H1 (cell line): ENCODE data around the gene DHRS13. TPM values are rescaled to one million over a fixed set of nuclear protein-coding genes. Genes with fewer than 3 reads are reported as not detected.

Experiments
- CTCF ChIA-PET: fragments of 300-600 bp; sonication (Branson Sonifier 250); formaldehyde crosslinking; loops from one replicate; lab custom pipeline; 2021; ENCODE audit not compliant: partially characterized antibody; lab: Charles Lee
- POLR2A ChIA-PET: fragments of 300-600 bp; sonication (Branson Sonifier 250); formaldehyde crosslinking; loops from one replicate; lab custom pipeline; 2021; ENCODE audit warnings: inconsistent platforms; ENCODE audit not compliant: partially characterized antibody; lab: Charles Lee
- DNase-seq, 2 experiments: peaks; one replicate each; pipeline versions ENCODE4 v3.0.0 to v3.0.0-alpha.2; 2010 to 2022; ENCODE audit warnings: low spot score in 2 of 2, low read depth in 1 of 2, mixed read lengths in 1 of 2
- FAIRE-seq: peaks from 2 replicates; lab custom pipeline; 2011; peaks lifted over from hg19 to GRCh38; lab: Jason Lieb, UNC
- H2AFZ ChIP-seq: 2 replicates; pipeline ENCODE4 v1.8.1; 2012; ENCODE audit warnings: low read length, inconsistent platforms
- H2AK5ac ChIP-seq: 2 replicates; pipeline ENCODE4 v1.6.1; 2013; ENCODE audit warnings: low read depth, low read length
- H2BK120ac ChIP-seq: replicated peaks from 2 replicates; pipeline ENCODE3; 2013; ENCODE audit warnings: low read depth, low read length, inconsistent platforms
- H2BK12ac ChIP-seq: 2 replicates; pipeline ENCODE4 v1.6.1; 2013; ENCODE audit warnings: low read depth, low read length
- H2BK15ac ChIP-seq: 2 replicates; pipeline ENCODE4 v1.6.1; 2013; ENCODE audit warnings: low read length
- H2BK20ac ChIP-seq: 2 replicates; pipeline ENCODE4 v1.6.1; 2013; ENCODE audit warnings: low read length
- H2BK5ac ChIP-seq: 2 replicates; pipeline ENCODE4 v1.6.1; 2013; ENCODE audit warnings: low read depth, low read length
- H3K14ac ChIP-seq: 2 replicates; pipeline ENCODE4 v1.6.1; 2013; ENCODE audit warnings: inconsistent platforms; ENCODE audit not compliant: insufficient read length
- H3K18ac ChIP-seq: 2 replicates; pipeline ENCODE4 v1.6.1; 2013; ENCODE audit warnings: low read length; ENCODE audit errors: extremely low read depth
- H3K23ac ChIP-seq: 2 replicates; pipeline ENCODE4 v1.6.1; 2013; ENCODE audit warnings: inconsistent platforms; ENCODE audit not compliant: insufficient read length
- H3K23me2 ChIP-seq: 2 replicates; pipeline ENCODE4 v1.6.1; 2013; ENCODE audit warnings: low read depth, low read length
- H3K27ac ChIP-seq: 2 replicates; pipeline ENCODE4 v1.6.1; 2011; ENCODE audit warnings: low read depth, low read length, inconsistent platforms
- H3K27me3 ChIP-seq, 4 experiments: replicated peaks in 1 of 4; 1 replicate in 1 of 4; 2 replicates in 3 of 4; pipeline versions ENCODE4 v1.6.1 to v1.8.1; 2011 to 2013; ENCODE audit warnings: low read length in 3 of 4, mild to moderate bottlenecking in 3 of 4, inconsistent platforms in 2 of 4, mixed read lengths in 2 of 4, moderate library complexity in 1 of 4; ENCODE audit not compliant: control insufficient read depth in 3 of 4, insufficient read depth in 3 of 4; ENCODE audit errors: extremely low read depth in 1 of 4
- H3K36me3 ChIP-seq, 4 experiments: 2 replicates each; pipeline versions ENCODE4 v1.6.1 to v1.8.1; 2011 to 2013; ENCODE audit warnings: mild to moderate bottlenecking in 4 of 4, low read length in 3 of 4, moderate library complexity in 2 of 4, control low read depth in 1 of 4, inconsistent platforms in 1 of 4; ENCODE audit not compliant: insufficient read depth in 4 of 4, control insufficient read depth in 2 of 4
- H3K4ac ChIP-seq: replicated peaks from 2 replicates; pipeline ENCODE3; 2013; ENCODE audit warnings: low read length, low read depth, mixed read lengths, inconsistent platforms; ENCODE audit not compliant: insufficient read length
- H3K4me1 ChIP-seq, 4 experiments: replicated peaks in 1 of 4; 1 replicate in 1 of 4; 2 replicates in 3 of 4; pipeline versions ENCODE4 v1.6.1 to v1.8.1; 2011 to 2013; ENCODE audit warnings: low read length in 3 of 4, inconsistent platforms in 2 of 4, mixed read lengths in 1 of 4; ENCODE audit not compliant: insufficient read depth in 4 of 4, control insufficient read depth in 3 of 4
- H3K4me2 ChIP-seq, 2 experiments: 2 replicates each; pipeline versions ENCODE4 v1.6.1 to v1.8.1; 2011 to 2013; ENCODE audit warnings: low read depth in 2 of 2, low read length in 2 of 2, control low read depth in 1 of 2, inconsistent platforms in 1 of 2, mild to moderate bottlenecking in 1 of 2; ENCODE audit not compliant: insufficient read depth in 1 of 2
- H3K4me3 ChIP-seq, 4 experiments: fragments of 200-600, 300-600 bp in 1 of 4; sonication (generic), shearing (Covaris generic), sonication (Bioruptor Twin) in 1 of 4; 2 replicates each; pipeline versions ENCODE4 v1.5.1 to v1.8.1; 2011 to 2016; ENCODE audit warnings: low read length in 4 of 4, low read depth in 3 of 4, control low read depth in 2 of 4, inconsistent platforms in 2 of 4, mild to moderate bottlenecking in 2 of 4, mixed read lengths in 1 of 4, moderate library complexity in 1 of 4; ENCODE audit not compliant: insufficient read depth in 2 of 4; ENCODE audit errors: extremely low read depth in 1 of 4
- H3K56ac ChIP-seq: replicated peaks from 2 replicates; pipeline ENCODE3; 2013; ENCODE audit warnings: low read depth, mild to moderate bottlenecking, mixed read lengths, low read length, inconsistent platforms; ENCODE audit not compliant: insufficient read length
- H3K79me1 ChIP-seq: 2 replicates; pipeline ENCODE4 v1.6.1; 2013; ENCODE audit warnings: low read depth, low read length, control low read depth
- H3K79me2 ChIP-seq, 2 experiments: 2 replicates each; pipeline versions ENCODE4 v1.6.1 to v1.8.1; 2012 to 2013; ENCODE audit warnings: low read length in 2 of 2, mild to moderate bottlenecking in 2 of 2, inconsistent platforms in 1 of 2; ENCODE audit not compliant: insufficient read depth in 2 of 2, control insufficient read depth in 1 of 2
- H3K9ac ChIP-seq, 4 experiments: replicated peaks in 1 of 4; 1 replicate in 1 of 4; 2 replicates in 3 of 4; pipeline versions ENCODE4 v1.6.1 to v1.8.1; 2011 to 2013; ENCODE audit warnings: low read depth in 3 of 4, low read length in 3 of 4, control low read depth in 2 of 4, mild to moderate bottlenecking in 2 of 4, moderate library complexity in 2 of 4, inconsistent platforms in 1 of 4; ENCODE audit errors: extremely low read depth in 1 of 4
- H3K9me3 ChIP-seq, 2 experiments: 2 replicates each; pipeline versions ENCODE4 v1.6.1 to v1.8.1; 2012 to 2013; ENCODE audit warnings: mild to moderate bottlenecking in 2 of 2, moderate library complexity in 2 of 2, control low read depth in 1 of 2, inconsistent platforms in 1 of 2, low read depth in 1 of 2, low read length in 1 of 2, mixed read lengths in 1 of 2; ENCODE audit not compliant: insufficient read depth in 2 of 2
- H4K20me1 ChIP-seq, 2 experiments: replicated peaks in 1 of 2; 2 replicates each; pipeline versions ENCODE3 to v1.8.1; 2011 to 2013; ENCODE audit warnings: inconsistent platforms in 2 of 2, low read length in 2 of 2, mild to moderate bottlenecking in 1 of 2; ENCODE audit not compliant: insufficient read depth in 2 of 2, control insufficient read depth in 1 of 2
- H4K5ac ChIP-seq: 2 replicates; pipeline ENCODE4 v1.6.1; 2013; ENCODE audit warnings: low read length, low read depth, mixed read lengths, inconsistent platforms; ENCODE audit not compliant: insufficient read length
- H4K8ac ChIP-seq: 2 replicates; pipeline ENCODE4 v1.8.0; 2013; ENCODE audit warnings: mild to moderate bottlenecking, moderate library complexity, low read length, inconsistent platforms; ENCODE audit not compliant: insufficient read depth; ENCODE audit errors: extremely low read depth
- H4K91ac ChIP-seq: replicated peaks from 2 replicates; pipeline ENCODE3; 2013; ENCODE audit warnings: low read length, mixed read lengths, inconsistent platforms; ENCODE audit not compliant: insufficient read length
- BRCA1 ChIP-seq: IDR thresholded peaks from 2 replicates; pipeline ENCODE4 v1.6.1; 2012; ENCODE audit warnings: low read depth, low read length, improper control_type of control experiment
- CHD1 ChIP-seq: IDR thresholded peaks from 2 replicates; pipeline ENCODE4 v1.6.1; 2012; ENCODE audit warnings: low read depth, low read length, improper control_type of control experiment
- CHD2 ChIP-seq: IDR thresholded peaks from 2 replicates; pipeline ENCODE4 v1.6.1; 2012; ENCODE audit warnings: low read length, improper control_type of control experiment
- E2F6 ChIP-seq: IDR thresholded peaks from 2 replicates; pipeline ENCODE4 v1.6.1; 2012; ENCODE audit warnings: inconsistent platforms
- EGR1 ChIP-seq: IDR thresholded peaks from 2 replicates; pipeline ENCODE4 v1.6.1; 2011; ENCODE audit warnings: low read depth, low read length, borderline replicate concordance
- FOSL1 ChIP-seq: IDR thresholded peaks from 2 replicates; pipeline ENCODE4 v1.6.1; 2011; ENCODE audit warnings: mild to moderate bottlenecking, low read depth, low read length, moderate library complexity; ENCODE audit not compliant: insufficient read depth
- JUN ChIP-seq: IDR thresholded peaks from 2 replicates; pipeline ENCODE4 v1.6.1; 2011; ENCODE audit warnings: low read depth, mild to moderate bottlenecking, improper control_type of control experiment, low read length
- MAFK ChIP-seq: IDR thresholded peaks from 2 replicates; pipeline ENCODE4 v1.6.1; 2012; ENCODE audit warnings: low read depth, mild to moderate bottlenecking, improper control_type of control experiment, low read length
- RAD21 ChIP-seq, 2 experiments: IDR thresholded peaks in 1 of 2; conservative IDR thresholded peaks in 1 of 2; 2 replicates each; pipeline ENCODE4 v1.6.1; 2011; ENCODE audit warnings: low read depth in 2 of 2, low read length in 2 of 2, improper control_type of control experiment in 1 of 2, inconsistent platforms in 1 of 2, mild to moderate bottlenecking in 1 of 2, moderate library complexity in 1 of 2
- SP2 ChIP-seq: IDR thresholded peaks from 2 replicates; pipeline ENCODE4 v1.6.1; 2012; ENCODE audit warnings: mild to moderate bottlenecking, low read length, inconsistent platforms
- WGBS, 2 experiments: shearing (Covaris generic) in 1 of 2; methylation state at CpG; one replicate each; pipeline versions ENCODE4 v1.1.6 to v1.1.7; 2013 to 2015; ENCODE audit warnings: low lambda C conversion rate in 2 of 2, mixed read lengths in 2 of 2, inconsistent platforms in 1 of 2, low coverage in 1 of 2, missing lambda C conversion rate in 1 of 2; ENCODE audit not compliant: insufficient replicate concordance in 2 of 2, insufficient coverage in 1 of 2, insufficient read length in 1 of 2; ENCODE audit errors: extremely low coverage in 1 of 2, missing lambda C conversion rate in 1 of 2; 5-methylcytosine and 5-hydroxymethylcytosine counted together
- polyA plus RNA-seq, 7 experiments: library from polyadenylated mRNA; depleted of rRNA in 3 of 7; stranded (reverse) in 5 of 7; unstranded in 2 of 7; fragments of >200 nt in 5 of 7; fragments of 200-250 nt in 2 of 7; gene quantifications; 1 replicate in 5 of 7; 2 replicates in 1 of 7; 4 replicates in 1 of 7; pipeline versions ENCODE4 v1.2.1 to v1.2.3, GENCODE V29; 2011 to 2013; ENCODE audit warnings: missing spikeins in 2 of 7, mixed read lengths in 2 of 7
- total RNA-seq: library from RNA; stranded (reverse); fragmentation: NEBNext Ultra II Directional; extraction: Animal tissue kit (Norgen Biotek cat#: 25700); gene quantifications from 2 replicates; pipeline ENCODE4 v1.2.1, GENCODE V29; 2021

Gene DHRS13
- total and polyA plus RNA-seq, 2 of the 8 experiments (the other 6 are each of a cell fraction or from before 2014, with no cell fraction given): 23.7 to 30.0 TPM

- TF ChIP-seq CHD2: no peak
- TF ChIP-seq EGR1: no peak
- no peak for TF ChIP-seq JUN
- TF ChIP-seq CHD1: no peak
- no peak for TF ChIP-seq E2F6
- no peak for TF ChIP-seq BRCA1
- no peak for TF ChIP-seq MAFK
- TF ChIP-seq FOSL1: no peak
- no peak for TF ChIP-seq SP2
- no peak for TF ChIP-seq RAD21 (IDR thresholded peaks at IDR 0.05 in 1 of 2, conservative IDR thresholded peaks at IDR 0.05 in 1 of 2; ENCODE audit: low read depth in 2 of 2, low read length in 2 of 2)
- peaks cover 2% of the 10 kb centered on the region; the same call in 1 of the 2 replicates for H3K23me2 ChIP-seq
- H2BK120ac ChIP-seq: no peak overlapping the region
- POLR2A ChIA-PET: interaction anchor here (0.6 to 1.8 kb wide), 10 partner anchors 8 to 138 kb away, joined by 3 to 8 read pairs (median 4); no protein-coding TSS in a partner anchor
- H3K18ac ChIP-seq: no peak overlapping the region
- H3K4me2 ChIP-seq: no peak overlapping the region
- H2BK12ac ChIP-seq: 0 out of 2 replicates have a peak overlapping the region, but pooled peaks have one; percentile 39
- H3K79me2 ChIP-seq: peaks cover 0 to 9% of the 10 kb centered on the region in 2 experiments; a peak in 1 of 4 replicates
- peaks cover 0 to 5% (median 0%) of the 10 kb centered on the region in 4 experiments; a peak in 2 of 8 replicates for H3K36me3 ChIP-seq
- no peaks in the 10 kb centered on the region for H3K9me3 ChIP-seq
- H3K23ac ChIP-seq: no peak overlapping the region
- no peak overlapping the region for H4K5ac ChIP-seq
- no peaks in the 10 kb centered on the region for H3K27me3 ChIP-seq
- H2BK20ac ChIP-seq: no peak overlapping the region
- H3K14ac ChIP-seq: no peak overlapping the region
- H3K79me1 ChIP-seq: peaks cover 3% of the 10 kb centered on the region; the same call in 1 of the 2 replicates
- no peak overlapping the region for H2AFZ ChIP-seq
- H3K4ac ChIP-seq: no peak overlapping the region
- no peak overlapping the region for H3K4me3 ChIP-seq
- FAIRE-seq: no peak
- no peak overlapping the region for H2BK15ac ChIP-seq
- peaks cover 2 to 9% of the 10 kb centered on the region in 2 experiments for H4K20me1 ChIP-seq
- no peak overlapping the region for H2BK5ac ChIP-seq
- no peak overlapping the region for H3K56ac ChIP-seq
- H4K91ac ChIP-seq: no peak overlapping the region
- H3K9ac ChIP-seq: no peak overlapping the region
- WGBS, 2 experiments: 91% methylated on average over 5 of the region's 5 CpGs; no CpG with 5 or more reads in 1 of the 2 experiments
- H3K4me1 ChIP-seq: peaks cover 0 to 3% (median under 1%) of the 10 kb centered on the region in 4 experiments; a peak in 2 of 7 replicates
- H4K8ac ChIP-seq: no peak overlapping the region
- CTCF ChIA-PET: interaction anchor here (0.6 to 1.5 kb wide), 3 partner anchors 9 to 41 kb away, joined by 3 to 6 read pairs (median 5); no protein-coding TSS in a partner anchor
- no peak for DNase-seq
- no peak overlapping the region for H2AK5ac ChIP-seq
- no peak overlapping the region for H3K27ac ChIP-seq
Measured at GRCh38 chr17:28889996-28890395, 12.9 kb downstream of the DHRS13 start.
